MCF 10A (cell line): Measurements from ENCODE around the gene HDAC5. TPM values are rescaled to one million over a fixed set of nuclear protein-coding genes. Genes with fewer than 3 reads are reported as not detected.

Experiments
- BruUV-seq: library from RNA; stranded (reverse); fragments of 400-500 nt; replicated peaks from 2 replicates; lab custom pipeline; 2021; lab: Mats Ljungman, UMichigan
- CTCF ChIA-PET: fragments of 300-600 bp; sonication (Branson Sonifier 250); formaldehyde crosslinking; extraction: SDS; loops from one replicate; lab custom pipeline; 2021; ENCODE audit warnings: antibody characterized with exemption, inconsistent platforms; lab: Yijun Ruan, JAX
- POLR2A ChIA-PET: fragments of 300-600, 350-650 bp; sonication (Branson Sonifier 250); formaldehyde crosslinking; extraction: SDS; loops from one replicate; lab custom pipeline; 2020; ENCODE audit warnings: antibody characterized with exemption, inconsistent platforms; lab: Yijun Ruan, JAX
- DNase-seq: peaks from one replicate; pipeline ENCODE4 v3.0.0-alpha.2; 2018; ENCODE audit not compliant: unreplicated experiment
- H3K27ac Mint-ChIP-seq: one replicate; pipeline ENCODE4 v1.8.0; 2022; ENCODE audit warnings: mild to moderate bottlenecking, low read depth, mixed read lengths; ENCODE audit not compliant: unreplicated experiment
- H3K27me3 Mint-ChIP-seq: one replicate; pipeline ENCODE4 v1.8.0; 2022; ENCODE audit warnings: mixed read lengths; ENCODE audit not compliant: insufficient read depth, unreplicated experiment
- H3K36me3 Mint-ChIP-seq: one replicate; pipeline ENCODE4 v1.8.0; 2022; ENCODE audit warnings: mild to moderate bottlenecking, moderate library complexity, mixed read lengths; ENCODE audit not compliant: insufficient read depth, unreplicated experiment
- H3K4me1 Mint-ChIP-seq: one replicate; pipeline ENCODE4 v1.8.0; 2022; ENCODE audit warnings: mixed read lengths; ENCODE audit not compliant: insufficient read depth, unreplicated experiment
- H3K4me3 Mint-ChIP-seq: one replicate; pipeline ENCODE4 v1.8.0; 2022; ENCODE audit warnings: mild to moderate bottlenecking, moderate library complexity, mixed read lengths; ENCODE audit not compliant: unreplicated experiment
- H3K9me3 Mint-ChIP-seq: one replicate; pipeline ENCODE4 v1.8.0; 2022; ENCODE audit warnings: mixed read lengths; ENCODE audit not compliant: unreplicated experiment
- CTCF ChIP-seq: fragments of 200-600 bp; IDR thresholded peaks from one replicate; pipeline ENCODE4 v1.8.0; 2022; ENCODE audit warnings: antibody characterized with exemption, mild to moderate bottlenecking; ENCODE audit not compliant: unreplicated experiment
- intact Hi-C: fragments of 100-400 bp; cut with micrococcal nuclease; formaldehyde crosslinking; loops from 2 replicates; pipeline ENCODE4 v1.14.1; 2022
- total RNA-seq: library from RNA; stranded (reverse); gene quantifications from 2 replicates; pipeline ENCODE4 v1.2.3, GENCODE V29; 2022

Gene HDAC5
- total RNA-seq, 1 experiment from 2014 or later: 12.1 TPM

- no peak for DNase-seq
- no TSS peak for BruUV-seq
- peaks cover 51% of the 10 kb centered on the region for H3K36me3 Mint-ChIP-seq
- no peak overlapping the region for H3K4me3 Mint-ChIP-seq
- H3K27me3 Mint-ChIP-seq: no peaks in the 10 kb centered on the region
- H3K9me3 Mint-ChIP-seq: no peaks in the 10 kb centered on the region
- peaks cover 8% of the 10 kb centered on the region for H3K4me1 Mint-ChIP-seq
- ChIA-PET CTCF (no interaction called here), POLR2A (no interaction called here)
- no peak for TF ChIP-seq CTCF
- intact Hi-C loops: no loop called here
- no peak overlapping the region for H3K27ac Mint-ChIP-seq
Observed at GRCh38 chr17:44079877-44080821, 43.3 kb downstream of the HDAC5 start.

GRCh38 chr17:44078412-44078811, 45.0 kb downstream of the HDAC5 start:
- DNase-seq: no peak
- H3K9me3 Mint-ChIP-seq: no peaks in the 10 kb centered on the region
- TF ChIP-seq CTCF: no peak
- H3K36me3 Mint-ChIP-seq: peaks cover 51% of the 10 kb centered on the region
- intact Hi-C loops: no loop called here
- H3K27ac Mint-ChIP-seq: no peak overlapping the region
- ChIA-PET CTCF (interaction anchor here (0.5 kb wide), 1 partner anchor 9 kb away, joined by 3 read pairs; no protein-coding TSS in a partner anchor), POLR2A (interaction anchor here (1.0 kb wide), 2 partner anchors 8 kb away, joined by 3 read pairs; no protein-coding TSS in a partner anchor)
- peaks cover 8% of the 10 kb centered on the region for H3K4me1 Mint-ChIP-seq
- H3K4me3 Mint-ChIP-seq: no peak overlapping the region
- H3K27me3 Mint-ChIP-seq: no peaks in the 10 kb centered on the region
- BruUV-seq: no TSS peak

- CTCF ChIA-PET: interaction anchor here (1.1 kb wide), 1 partner anchor 91 kb away, joined by 3 read pairs; no protein-coding TSS in a partner anchor
- H3K27ac Mint-ChIP-seq: no peak overlapping the region
Observed at GRCh38 chr17:44077595-44077909, 45.9 kb downstream of the HDAC5 start.

More at GRCh38 chr17:44077595-44077909, 45.9 kb downstream of the HDAC5 start:
- no peak for DNase-seq
- no peak for TF ChIP-seq CTCF
- Mint-ChIP-seq H3K4me3 (no peak overlapping the region), H3K36me3 (peaks cover 55% of the 10 kb centered on the region), H3K9me3 (no peaks in the 10 kb centered on the region), H3K27me3 (no peaks in the 10 kb centered on the region), H3K4me1 (peaks cover 5% of the 10 kb centered on the region)
- intact Hi-C loops: no loop called here
- POLR2A ChIA-PET: no interaction called here
- no TSS peak for BruUV-seq
